NCI-H345 treated with DMSO at 0.1 percent for 48 hours (cell line): ENCODE measurements around the gene LAIR1.
"Not testable (repeated sequence)": the region's sequence is repeated elsewhere in the genome, so short reads cannot be mapped to it uniquely, and the experiment has no call there.

Experiments used
- DNase-seq: peaks from one replicate; lab custom pipeline; 2025; ENCODE audit not compliant: unreplicated experiment; lab: John Stamatoyannopoulos, UW

The LAIR1 gene

GRCh38 chr19:54343868-54344267 is 20.9 kb downstream of the LAIR1 start:
- DNase-seq = no peak

- no peak for DNase-seq
Measured at GRCh38 chr19:54341295-54341694, 23.4 kb downstream of the LAIR1 start.

- no peak for DNase-seq
Measured at GRCh38 chr19:54339646-54340358, 24.9 kb downstream of the LAIR1 start.

- no peak for DNase-seq
Measured at GRCh38 chr19:54338521-54338920, 26.2 kb downstream of the LAIR1 start.

GRCh38 chr19:54337858-54338230 is 26.9 kb downstream of the LAIR1 start:
- no peak for DNase-seq

- DNase-seq = no peak
Measured at GRCh38 chr19:54336893-54337857, 27.6 kb downstream of the LAIR1 start.

- no peak for DNase-seq
Measured at GRCh38 chr19:54335979-54336892, 28.5 kb downstream of the LAIR1 start.

GRCh38 chr19:54335164-54335563 is 29.6 kb downstream of the LAIR1 start:
- DNase-seq = no peak

GRCh38 chr19:54333586-54334298 is 31.0 kb downstream of the LAIR1 start:
- no peak for DNase-seq

GRCh38 chr19:54332149-54332548 is 32.6 kb downstream of the LAIR1 start:
- DNase-seq = no peak

GRCh38 chr19:54331626-54332025 is 33.1 kb downstream of the LAIR1 start:
- DNase-seq = no peak

- no peak for DNase-seq
Measured at GRCh38 chr19:54329476-54330165, 35.1 kb downstream of the LAIR1 start.

- not testable (repeated sequence) for DNase-seq
Measured at GRCh38 chr19:54328781-54329180, 36.0 kb downstream of the LAIR1 start.

- DNase-seq = no peak
Measured at GRCh38 chr19:54325631-54326030, 39.1 kb downstream of the LAIR1 start.

GRCh38 chr19:54325194-54325621 is 39.5 kb downstream of the LAIR1 start:
- DNase-seq = no peak

- DNase-seq = no peak
Measured at GRCh38 chr19:54324071-54324470, 40.7 kb downstream of the LAIR1 start.

GRCh38 chr19:54322934-54323333 is 41.8 kb downstream of the LAIR1 start:
- not testable (repeated sequence) for DNase-seq

GRCh38 chr19:54322295-54322694 is 42.4 kb downstream of the LAIR1 start:
- not testable (repeated sequence) for DNase-seq

GRCh38 chr19:54319892-54320670 is 44.6 kb downstream of the LAIR1 start:
- no peak for DNase-seq
